Esophagus (tissue), 2 donors: ENCODE data around the gene SERPINE1. TPM values are rescaled to one million over a fixed set of nuclear protein-coding genes. Genes with fewer than 3 reads are reported as not detected.
"Not testable (repeated sequence)": the region's sequence is repeated elsewhere in the genome, so short reads cannot be mapped to it uniquely, and the experiment has no call there.

ENCODE experiments used
- H3K27ac ChIP-seq, 2 donors: one replicate each; pipeline ENCODE4 v1.5.1; 2013; ENCODE audit warnings: low read depth in 2 of 2, mild to moderate bottlenecking in 2 of 2, inconsistent platforms in 1 of 2, low read length in 1 of 2, moderate library complexity in 1 of 2
- H3K27me3 ChIP-seq, 2 donors: one replicate each; pipeline ENCODE4 v1.6.1; 2013; ENCODE audit warnings: low read length in 2 of 2, control low read depth in 1 of 2, mild to moderate bottlenecking in 1 of 2; ENCODE audit not compliant: insufficient read depth in 2 of 2, control insufficient read depth in 1 of 2
- H3K36me3 ChIP-seq, 2 donors: one replicate each; pipeline ENCODE4 v1.6.1; 2013; ENCODE audit warnings: low read length in 1 of 2; ENCODE audit not compliant: control insufficient read depth in 2 of 2, insufficient read depth in 2 of 2
- H3K4me1 ChIP-seq, 2 donors: one replicate each; pipeline ENCODE4 v1.6.1; 2013; ENCODE audit warnings: low read length in 1 of 2; ENCODE audit not compliant: control insufficient read depth in 2 of 2, insufficient read depth in 2 of 2
- H3K4me3 ChIP-seq, 2 donors: one replicate each; pipeline ENCODE4 v1.5.1; 2013; ENCODE audit warnings: low read length in 2 of 2, mild to moderate bottlenecking in 2 of 2, low read depth in 1 of 2, moderate library complexity in 1 of 2
- H3K9me3 ChIP-seq, 2 donors: one replicate each; pipeline ENCODE4 v1.6.1; 2013; ENCODE audit warnings: mild to moderate bottlenecking in 2 of 2, low read depth in 1 of 2, low read length in 1 of 2, moderate library complexity in 1 of 2; ENCODE audit not compliant: control insufficient read depth in 2 of 2, insufficient read depth in 1 of 2
- WGBS, 2 donors: extraction: QIAGEN DNeasy Blood & Tissue Kit; methylation state at CpG; one replicate each; pipeline ENCODE4 v1.1.7; 2013; 5-methylcytosine and 5-hydroxymethylcytosine counted together
- polyA plus RNA-seq, 2 donors: library from polyadenylated mRNA; stranded (reverse); fragments of 200-250 nt; gene quantifications; one replicate each; pipeline ENCODE4 v1.2.3, GENCODE V29; 2013
- donor health status: healthy with polysubstance abuse.
- donor health status: Bipolar disorder and iron deficiency.

SERPINE1 gene
- polyA plus RNA-seq, 2 donors: 0.88 to 1.3 TPM

DNA sequence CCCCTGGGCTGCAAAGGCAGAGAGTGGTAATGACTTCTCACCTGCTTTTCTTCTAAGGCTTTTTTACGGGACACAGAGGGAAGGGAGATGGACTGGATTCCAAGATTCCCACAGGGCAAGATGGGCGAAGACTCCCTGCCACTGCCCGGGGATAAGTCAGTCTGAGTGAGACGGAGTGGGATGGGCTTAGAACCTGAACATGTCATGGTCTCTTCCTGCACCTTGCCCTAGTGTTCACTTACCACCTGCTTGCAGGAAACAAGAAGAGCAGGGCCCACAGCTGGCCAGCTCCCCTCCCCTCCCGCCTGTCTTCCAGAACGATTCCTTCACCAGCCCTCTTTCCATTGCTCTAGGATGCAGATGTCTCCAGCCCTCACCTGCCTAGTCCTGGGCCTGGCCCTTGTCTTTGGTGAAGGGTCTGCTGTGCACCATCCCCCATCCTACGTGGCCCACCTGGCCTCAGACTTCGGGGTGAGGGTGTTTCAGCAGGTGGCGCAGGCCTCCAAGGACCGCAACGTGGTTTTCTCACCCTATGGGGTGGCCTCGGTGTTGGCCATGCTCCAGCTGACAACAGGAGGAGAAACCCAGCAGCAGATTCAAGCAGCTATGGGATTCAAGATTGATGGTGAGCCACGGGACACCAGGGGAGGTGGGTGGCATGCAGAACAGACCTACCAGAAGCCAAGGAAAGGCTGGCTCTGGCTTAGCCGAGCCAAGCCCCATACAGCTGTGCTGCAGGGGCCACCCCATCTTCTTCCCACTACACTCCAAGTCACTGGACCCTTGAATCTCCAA lies 1.3 kb downstream of the SERPINE1 start:
- WGBS, 2 donors: 71 to 81% methylated on average over 14 of the region's 14 CpGs
- Histone ChIP-seq H3K4me3 (no peak overlapping the region), H3K36me3 (no peaks in the 10 kb centered on the region), H3K9me3 (no peaks in the 10 kb centered on the region), H3K27ac (no peak overlapping the region), H3K27me3 (no peaks in the 10 kb centered on the region), H3K4me1 (peaks cover 9 to 17% of the 10 kb centered on the region in 2 donors)

- no peak overlapping the region for H3K27ac ChIP-seq
- H3K4me3 ChIP-seq: no peak overlapping the region
- H3K9me3 ChIP-seq: no peaks in the 10 kb centered on the region
- peaks cover 0 to 3% of the 10 kb centered on the region in 2 donors for H3K36me3 ChIP-seq
- H3K27me3 ChIP-seq: no peaks in the 10 kb centered on the region
- H3K4me1 ChIP-seq: peaks cover 9 to 17% of the 10 kb centered on the region in 2 donors
- WGBS, 2 donors: 89 to 91% methylated on average over 3 of the region's 3 CpGs
Observed at GRCh38 chr7:101129603-101130117, 2.8 kb downstream of the SERPINE1 start.

DNA sequence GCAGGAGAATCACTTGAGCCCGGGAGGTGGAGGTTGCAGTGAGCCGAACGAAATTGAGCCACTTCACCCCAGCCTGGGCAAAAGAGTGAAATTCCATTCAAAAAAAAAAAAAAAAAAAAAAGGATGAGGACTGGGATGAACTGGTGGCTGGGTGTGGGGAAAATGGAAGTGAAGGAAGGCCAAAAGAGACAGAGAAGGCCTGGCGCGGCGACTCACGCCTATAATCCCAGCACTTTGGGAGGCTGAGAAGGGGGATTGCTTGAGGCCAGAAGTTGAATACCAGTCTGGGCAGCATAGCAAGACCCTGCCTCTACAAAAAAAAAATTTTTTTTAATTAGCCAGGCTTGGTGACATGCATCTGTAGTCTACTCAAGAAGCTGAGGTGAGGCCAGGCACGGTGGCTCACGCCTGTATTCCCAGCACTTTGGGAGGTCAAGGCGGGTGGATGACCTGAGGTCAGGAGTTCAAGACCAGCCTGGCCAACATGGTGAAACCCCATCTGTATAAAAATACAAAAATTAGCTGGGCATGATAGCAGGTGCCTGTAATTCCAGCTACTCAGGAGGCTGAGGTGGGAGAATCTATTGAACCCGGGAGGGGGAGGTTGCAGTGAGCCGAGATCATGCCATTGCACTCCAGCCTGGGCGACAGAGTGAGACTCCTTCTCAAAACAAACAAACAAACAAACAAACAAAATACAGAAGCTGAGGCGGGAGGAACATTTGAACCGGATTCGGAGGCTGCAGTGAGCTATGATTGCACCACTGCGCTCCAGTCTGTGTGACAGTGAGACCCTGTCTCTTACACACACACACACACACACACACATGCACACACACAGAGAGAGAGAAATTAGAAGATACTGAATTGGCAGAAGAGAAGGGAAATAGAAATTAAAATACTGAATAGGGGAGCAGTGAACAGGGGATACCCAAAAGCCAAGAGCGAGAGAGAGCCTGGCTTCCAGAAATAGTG lies 6.0 kb downstream of the SERPINE1 start:
- H3K4me1 ChIP-seq, H3K36me3 ChIP-seq, H3K9me3 ChIP-seq, H3K4me3 ChIP-seq, H3K27me3 ChIP-seq, H3K27ac ChIP-seq: not testable (repeated sequence)
- 88 to 89% methylated on average over 18 of the region's 18 CpGs for WGBS, 2 donors

GRCh38 chr7:101133621-101134398 lies 6.9 kb downstream of the SERPINE1 start:
- Histone ChIP-seq H3K4me3 (no peak overlapping the region), H3K27ac (no peak overlapping the region), H3K36me3 (peaks cover 0 to 3% of the 10 kb centered on the region in 2 donors), H3K9me3 (no peaks in the 10 kb centered on the region), H3K4me1 (peaks cover 2 to 3% of the 10 kb centered on the region in 2 donors), H3K27me3 (no peaks in the 10 kb centered on the region)
- 74 to 84% methylated on average over 15 of the region's 15 CpGs for WGBS, 2 donors

GRCh38 chr7:101134399-101134980 lies 7.6 kb downstream of the SERPINE1 start:
- H3K9me3 ChIP-seq: no peaks in the 10 kb centered on the region
- no peaks in the 10 kb centered on the region for H3K27me3 ChIP-seq
- WGBS, 2 donors: 75 to 79% methylated on average over 6 of the region's 6 CpGs
- H3K36me3 ChIP-seq: peaks cover 0 to 3% of the 10 kb centered on the region in 2 donors
- H3K4me3 ChIP-seq: no peak overlapping the region
- H3K4me1 ChIP-seq: peaks cover 2 to 3% of the 10 kb centered on the region in 2 donors
- H3K27ac ChIP-seq: no peak overlapping the region

GRCh38 chr7:101137651-101138212 lies 10.8 kb downstream of the SERPINE1 start:
- H3K36me3 ChIP-seq: peaks cover 0 to 3% of the 10 kb centered on the region in 2 donors
- peaks cover 2 to 3% of the 10 kb centered on the region in 2 donors for H3K4me1 ChIP-seq
- WGBS, 2 donors: 71 to 78% methylated on average over 9 of the region's 9 CpGs
- no peaks in the 10 kb centered on the region for H3K9me3 ChIP-seq
- H3K27me3 ChIP-seq: no peaks in the 10 kb centered on the region
- peak overlapping the region in 1 of 2 donors; percentile 63 for H3K27ac ChIP-seq
- no peak overlapping the region for H3K4me3 ChIP-seq

GRCh38 chr7:101138213-101138870 lies 11.4 kb downstream of the SERPINE1 start:
- Histone ChIP-seq H3K27ac (peak overlapping the region in 1 of 2 donors; percentile 63), H3K27me3 (no peaks in the 10 kb centered on the region), H3K4me1 (peaks cover 2 to 3% of the 10 kb centered on the region in 2 donors), H3K4me3 (no peak overlapping the region), H3K9me3 (no peaks in the 10 kb centered on the region), H3K36me3 (peaks cover 0 to 3% of the 10 kb centered on the region in 2 donors)
- 7 to 9% methylated on average over 16 of the region's 16 CpGs for whole genome bisulfite sequencing, 2 donors

DNA sequence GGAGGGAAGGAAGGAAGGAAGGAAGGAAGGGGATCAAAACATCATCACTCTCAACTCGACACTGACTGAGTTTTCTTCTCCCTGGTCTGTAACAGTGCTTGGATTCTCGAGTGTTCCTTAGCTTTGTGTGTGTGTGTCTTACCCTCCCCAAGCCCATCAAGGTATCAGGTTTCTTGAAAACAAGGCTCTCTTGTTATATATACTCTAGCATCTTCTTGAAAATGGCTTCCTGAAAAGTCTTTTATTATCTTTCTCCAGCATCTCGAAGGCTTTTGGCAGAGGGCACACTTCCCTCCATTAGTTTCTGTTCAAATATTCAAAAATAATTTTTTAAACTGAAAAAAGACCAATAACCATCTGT lies 13.4 kb downstream of the SERPINE1 start:
- 43 to 51% methylated on average over 3 of the region's 3 CpGs for WGBS, 2 donors
- no peak overlapping the region for H3K27ac ChIP-seq
- no peak overlapping the region for H3K4me3 ChIP-seq
- no peaks in the 10 kb centered on the region for H3K9me3 ChIP-seq
- H3K27me3 ChIP-seq: no peaks in the 10 kb centered on the region
- H3K36me3 ChIP-seq: no peaks in the 10 kb centered on the region
- H3K4me1 ChIP-seq: peaks cover 2 to 3% of the 10 kb centered on the region in 2 donors
